Activated CD8-positive, alpha-beta T cell treated with anti-CD3 and anti-CD28 coated beads for 36 hours (primary cell): ENCODE data around the gene LRRFIP2. TPM values are rescaled to one million over a fixed set of nuclear protein-coding genes. Genes with fewer than 3 reads are reported as not detected.

Source experiments
- ATAC-seq: fragments of 200-7000 bp; cut with Tn5 transposase; one replicate; pipeline ENCODE4 v1.10.0; 2021; ENCODE audit warnings: mild to moderate bottlenecking, moderate library complexity
- CTCF ChIA-PET: fragments of 350-600 bp; sonication (Branson Sonifier 250); formaldehyde crosslinking; loops from one replicate; lab custom pipeline; 2021; ENCODE audit warnings: antibody characterized with exemption; lab: Charles Lee
- POLR2A ChIA-PET: fragments of 350-600 bp; sonication (Branson Sonifier 250); formaldehyde crosslinking; loops from one replicate; lab custom pipeline; 2021; ENCODE audit warnings: antibody characterized with exemption; lab: Charles Lee
- DNase-seq: peaks from one replicate; pipeline ENCODE4 v3.0.0-alpha.2; 2020
- H3K27ac Mint-ChIP-seq: one replicate; pipeline ENCODE4 v1.8.0; 2021; ENCODE audit warnings: mild to moderate bottlenecking, mixed read lengths
- H3K27me3 Mint-ChIP-seq: one replicate; pipeline ENCODE4 v1.8.0; 2021; ENCODE audit warnings: mixed read lengths
- H3K36me3 Mint-ChIP-seq: one replicate; pipeline ENCODE4 v1.8.0; 2021; ENCODE audit warnings: low read depth, mixed read lengths
- H3K4me1 Mint-ChIP-seq: one replicate; pipeline ENCODE4 v1.8.0; 2021; ENCODE audit warnings: low read depth, mixed read lengths
- H3K4me3 Mint-ChIP-seq: one replicate; pipeline ENCODE4 v1.8.0; 2021; ENCODE audit warnings: mild to moderate bottlenecking, moderate library complexity, mixed read lengths
- H3K9me3 Mint-ChIP-seq: one replicate; pipeline ENCODE4 v1.8.0; 2021; ENCODE audit warnings: mixed read lengths
- CTCF ChIP-seq: fragments of 200-600 bp; IDR thresholded peaks from one replicate; pipeline ENCODE4 v1.8.0; 2022; ENCODE audit warnings: antibody characterized with exemption, mild to moderate bottlenecking
- intact Hi-C: fragments of 100-400 bp; cut with micrococcal nuclease; formaldehyde crosslinking; loops from one replicate; pipeline ENCODE4 v1.10.0; 2022
- total RNA-seq, 2 experiments: library from RNA; stranded (reverse); gene quantifications; one replicate each; pipeline ENCODE4 v1.2.3, GENCODE V29; 2021

Gene LRRFIP2
- total RNA-seq, 2 experiments from 2014 or later = 18.7 to 23.1 TPM

GRCh38 chr3:37194533-37194932 is 20.2 kb upstream of the LRRFIP2 start:
- H3K27ac Mint-ChIP-seq = no peak overlapping the region
- no peak for TF ChIP-seq CTCF
- intact Hi-C loops = no loop called here
- H3K9me3 Mint-ChIP-seq = no peaks in the 10 kb centered on the region
- CTCF ChIA-PET = no interaction called here
- no peaks in the 10 kb centered on the region for H3K4me1 Mint-ChIP-seq
- ATAC-seq (no peak), DNase-seq (no peak)
- peaks cover 2% of the 10 kb centered on the region for H3K27me3 Mint-ChIP-seq
- POLR2A ChIA-PET = no interaction called here
- H3K36me3 Mint-ChIP-seq = no peaks in the 10 kb centered on the region
- H3K4me3 Mint-ChIP-seq = no peak overlapping the region

- Mint-ChIP-seq H3K27me3 (no peaks in the 10 kb centered on the region), H3K27ac (no peak overlapping the region), H3K36me3 (no peaks in the 10 kb centered on the region), H3K4me1 (no peaks in the 10 kb centered on the region), H3K9me3 (no peaks in the 10 kb centered on the region), H3K4me3 (no peak overlapping the region)
- intact Hi-C loops = no loop called here
- CTCF ChIA-PET = interaction anchor here (1.4 kb wide), 1 partner anchor 14 kb away, joined by 3 read pairs; no protein-coding TSS in a partner anchor
- no peak for TF ChIP-seq CTCF
- ATAC-seq (no peak), DNase-seq (no peak)
- POLR2A ChIA-PET = no interaction called here
Observed at GRCh38 chr3:37190667-37191066, 16.3 kb upstream of the LRRFIP2 start.

- Mint-ChIP-seq H3K4me1 (no peaks in the 10 kb centered on the region), H3K36me3 (no peaks in the 10 kb centered on the region), H3K4me3 (no peak overlapping the region), H3K27me3 (no peaks in the 10 kb centered on the region), H3K9me3 (no peaks in the 10 kb centered on the region), H3K27ac (no peak overlapping the region)
- no peak for DNase-seq
- intact Hi-C loops = no loop called here
- CTCF ChIA-PET = no interaction called here
- POLR2A ChIA-PET = no interaction called here
- TF ChIP-seq CTCF = no peak
- ATAC-seq = no peak
Observed at GRCh38 chr3:37189109-37189508, 14.7 kb upstream of the LRRFIP2 start.

- intact Hi-C loops = no loop called here
- DNase-seq (no peak), ATAC-seq (no peak)
- Mint-ChIP-seq H3K4me3 (no peak overlapping the region), H3K4me1 (peaks cover 23% of the 10 kb centered on the region), H3K36me3 (no peaks in the 10 kb centered on the region), H3K27me3 (no peaks in the 10 kb centered on the region), H3K27ac (no peak overlapping the region), H3K9me3 (no peaks in the 10 kb centered on the region)
- ChIA-PET POLR2A (no interaction called here), CTCF (interaction anchor here (0.7 kb wide), 1 partner anchor 57 kb away, joined by 3 read pairs; no protein-coding TSS in a partner anchor)
- TF ChIP-seq CTCF = no peak
Observed at GRCh38 chr3:37183976-37184375, 9.6 kb upstream of the LRRFIP2 start.

- ATAC-seq = no peak
- no peak for DNase-seq
- TF ChIP-seq CTCF = no peak
- POLR2A ChIA-PET = no interaction called here
- no peaks in the 10 kb centered on the region for H3K27me3 Mint-ChIP-seq
- H3K27ac Mint-ChIP-seq = no peak overlapping the region
- H3K9me3 Mint-ChIP-seq = no peaks in the 10 kb centered on the region
- H3K4me3 Mint-ChIP-seq = no peak overlapping the region
- CTCF ChIA-PET = no interaction called here
- H3K4me1 Mint-ChIP-seq = peaks cover 27% of the 10 kb centered on the region
- intact Hi-C loops = no loop called here
- H3K36me3 Mint-ChIP-seq = no peaks in the 10 kb centered on the region
Observed at GRCh38 chr3:37183375-37183831, 9.0 kb upstream of the LRRFIP2 start.
